ENCODE data around the gene PLK5. TPM values are rescaled to one million over a fixed set of nuclear protein-coding genes. Genes with fewer than 3 reads are reported as not detected.
"Not testable (repeated sequence)": the region's sequence is repeated elsewhere in the genome, so short reads cannot be mapped to it uniquely, and the experiment has no call there.

PLK5 gene
- total RNA-seq, 4 donors from 2014 or later, result 0.17 TPM; not detected in 3

DNA sequence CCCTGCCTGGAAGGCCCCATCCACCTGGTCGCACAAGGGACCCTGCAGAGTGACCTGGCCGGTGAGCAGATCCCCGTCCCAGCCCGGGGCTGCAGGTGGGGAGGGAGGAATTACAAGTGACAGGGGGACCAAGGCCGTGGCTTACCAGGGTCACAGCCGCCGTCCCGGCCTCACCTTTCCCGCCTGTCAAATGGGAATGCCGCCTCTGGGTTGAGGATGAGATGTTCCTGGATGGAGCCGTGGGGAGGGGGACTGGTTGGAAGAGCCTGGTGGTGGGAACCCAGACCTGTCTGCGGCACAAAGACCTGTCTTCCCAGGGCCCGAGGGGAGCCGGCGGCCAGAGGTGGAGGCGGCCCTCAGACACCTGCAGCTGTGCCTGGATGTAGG, 5.5 kb downstream of the PLK5 start:
- Histone ChIP-seq H3K4me3 (no peak overlapping the region), H3K9me3 (no peaks in the 10 kb centered on the region), H3K4me1 (peaks cover 0 to 3% (median under 1%) of the 10 kb centered on the region in 4 donors), H3K36me3 (no peaks in the 10 kb centered on the region), H3K27me3 (peaks cover 0 to 87% (median 25%) of the 10 kb centered on the region in 4 donors), H3K27ac (replicated peaks in 1 of 4) (no peak overlapping the region)
- intact Hi-C loops (cut with DNase I), result no loop called here
- TF ChIP-seq POLR2AphosphoS5 (IDR thresholded peaks at IDR 0.05) (no peak), EP300 (IDR thresholded peaks at IDR 0.05) (no peak), POLR2A (IDR thresholded peaks at IDR 0.05; ENCODE audit: low read depth) (no peak)
- TF ChIP-seq, protein P1, sequence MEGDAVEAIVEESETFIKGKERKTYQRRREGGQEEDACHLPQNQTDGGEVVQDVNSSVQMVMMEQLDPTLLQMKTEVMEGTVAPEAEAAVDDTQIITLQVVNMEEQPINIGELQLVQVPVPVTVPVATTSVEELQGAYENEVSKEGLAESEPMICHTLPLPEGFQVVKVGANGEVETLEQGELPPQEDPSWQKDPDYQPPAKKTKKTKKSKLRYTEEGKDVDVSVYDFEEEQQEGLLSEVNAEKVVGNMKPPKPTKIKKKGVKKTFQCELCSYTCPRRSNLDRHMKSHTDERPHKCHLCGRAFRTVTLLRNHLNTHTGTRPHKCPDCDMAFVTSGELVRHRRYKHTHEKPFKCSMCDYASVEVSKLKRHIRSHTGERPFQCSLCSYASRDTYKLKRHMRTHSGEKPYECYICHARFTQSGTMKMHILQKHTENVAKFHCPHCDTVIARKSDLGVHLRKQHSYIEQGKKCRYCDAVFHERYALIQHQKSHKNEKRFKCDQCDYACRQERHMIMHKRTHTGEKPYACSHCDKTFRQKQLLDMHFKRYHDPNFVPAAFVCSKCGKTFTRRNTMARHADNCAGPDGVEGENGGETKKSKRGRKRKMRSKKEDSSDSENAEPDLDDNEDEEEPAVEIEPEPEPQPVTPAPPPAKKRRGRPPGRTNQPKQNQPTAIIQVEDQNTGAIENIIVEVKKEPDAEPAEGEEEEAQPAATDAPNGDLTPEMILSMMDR (IDR thresholded peaks at IDR 0.05), result no peak
- WGBS, result 80% methylated on average over 1 of the region's 16 CpGs
- DNase-seq (ENCODE audit: extremely low spot score), result no peak

DNA sequence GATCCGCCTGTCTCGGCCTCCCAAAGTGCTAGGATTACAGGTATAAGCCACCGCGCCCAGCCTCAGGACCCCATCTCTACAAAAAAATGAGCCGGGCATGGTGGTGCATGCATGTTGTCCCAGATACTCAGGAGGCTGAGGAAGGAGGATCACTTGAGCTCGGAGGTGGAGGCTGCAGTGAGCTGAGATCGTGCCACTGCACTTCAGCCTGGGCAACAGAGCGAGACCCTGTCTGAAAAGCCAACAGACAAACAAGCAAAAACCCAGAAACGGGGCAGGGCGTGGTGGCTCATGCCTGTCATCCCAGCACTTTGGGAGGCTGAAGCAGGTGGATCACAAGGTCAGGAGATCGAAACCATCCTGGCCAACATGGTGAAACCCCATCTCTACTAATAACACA, 7.0 kb downstream of the PLK5 start:
- H3K4me3 ChIP-seq; H3K36me3 ChIP-seq; intact Hi-C loops (cut with DNase I); H3K27ac ChIP-seq (replicated peaks in 1 of 4); H3K4me1 ChIP-seq; DNase-seq (ENCODE audit: extremely low spot score); H3K9me3 ChIP-seq: not testable (repeated sequence)
- WGBS, result 96% methylated on average over 11 of the region's 11 CpGs
- H3K27me3 ChIP-seq, result peaks cover 0 to 73% (median 12%) of the 10 kb centered on the region in 4 donors

DNA sequence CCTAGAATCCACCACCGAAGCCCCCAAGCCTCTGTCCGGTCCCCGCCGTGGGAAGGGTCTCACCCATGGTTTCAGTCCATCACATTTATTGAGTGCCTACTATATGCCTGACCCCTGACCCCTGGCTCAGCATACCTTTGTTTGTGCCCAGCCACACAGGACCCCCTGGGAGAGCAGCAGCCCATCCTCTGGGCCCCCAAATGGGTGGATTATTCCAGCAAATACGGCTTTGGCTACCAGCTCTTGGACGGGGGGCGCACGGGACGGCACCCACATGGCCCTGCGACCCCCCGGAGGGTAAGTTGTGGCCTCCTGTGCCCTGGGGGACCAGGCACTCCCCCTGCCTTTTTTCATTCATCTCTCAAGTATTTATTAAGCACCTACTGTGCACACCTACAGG, 7.7 kb downstream of the PLK5 start:
- DNase-seq (ENCODE audit: extremely low spot score), result no peak
- 84% methylated on average over 11 of the region's 11 CpGs for WGBS

DNA sequence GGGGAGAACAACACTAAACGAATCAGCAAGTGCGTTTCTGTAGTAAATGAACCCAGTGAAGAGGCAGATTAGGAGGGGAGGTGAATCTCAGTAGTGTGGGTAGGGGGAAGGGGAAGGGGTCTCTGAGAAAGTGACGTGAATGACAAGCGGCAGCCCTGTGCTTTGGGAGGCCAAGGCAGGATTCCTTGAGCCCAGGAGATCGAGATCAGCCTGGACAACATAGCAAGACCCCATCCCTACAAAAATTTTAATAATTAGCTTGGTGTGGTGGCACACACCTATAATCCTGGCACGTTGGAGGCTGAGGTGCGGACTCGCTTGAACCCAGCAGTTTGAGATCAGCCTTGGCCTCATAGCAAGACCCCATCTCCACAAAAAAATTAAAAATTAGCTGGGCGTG, 8.1 kb downstream of the PLK5 start:
- DNase-seq (ENCODE audit: extremely low spot score), result no peak
- TF ChIP-seq POLR2AphosphoS5 (IDR thresholded peaks at IDR 0.05) (no peak), EP300 (IDR thresholded peaks at IDR 0.05) (no peak), POLR2A (IDR thresholded peaks at IDR 0.05; ENCODE audit: low read depth) (no peak)
- TF ChIP-seq, protein P1 (IDR thresholded peaks at IDR 0.05), result no peak
- Histone ChIP-seq H3K9me3 (no peaks in the 10 kb centered on the region), H3K4me1 (no peaks in the 10 kb centered on the region), H3K27ac (replicated peaks in 1 of 4) (no peak overlapping the region), H3K27me3 (peaks cover 0 to 63% (median 2%) of the 10 kb centered on the region in 4 donors), H3K36me3 (no peaks in the 10 kb centered on the region), H3K4me3 (no peak overlapping the region)
- 89% methylated on average over 9 of the region's 9 CpGs for WGBS
- intact Hi-C loops (cut with DNase I), result no loop called here

More for the DNA sequence above, 7.7 kb downstream of the PLK5 start:
- Histone ChIP-seq H3K4me3 (no peak overlapping the region), H3K27me3 (peaks cover 0 to 65% (median 6%) of the 10 kb centered on the region in 4 donors), H3K4me1 (no peaks in the 10 kb centered on the region), H3K9me3 (no peaks in the 10 kb centered on the region), H3K36me3 (no peaks in the 10 kb centered on the region), H3K27ac (replicated peaks in 1 of 4) (no peak overlapping the region)
- no peak for TF ChIP-seq POLR2AphosphoS5 (IDR thresholded peaks at IDR 0.05)
- TF ChIP-seq, protein P1 (IDR thresholded peaks at IDR 0.05), result no peak
- no peak for TF ChIP-seq EP300 (IDR thresholded peaks at IDR 0.05)
- no peak for TF ChIP-seq POLR2A (IDR thresholded peaks at IDR 0.05; ENCODE audit: low read depth)
- intact Hi-C loops (cut with DNase I), result no loop called here

DNA sequence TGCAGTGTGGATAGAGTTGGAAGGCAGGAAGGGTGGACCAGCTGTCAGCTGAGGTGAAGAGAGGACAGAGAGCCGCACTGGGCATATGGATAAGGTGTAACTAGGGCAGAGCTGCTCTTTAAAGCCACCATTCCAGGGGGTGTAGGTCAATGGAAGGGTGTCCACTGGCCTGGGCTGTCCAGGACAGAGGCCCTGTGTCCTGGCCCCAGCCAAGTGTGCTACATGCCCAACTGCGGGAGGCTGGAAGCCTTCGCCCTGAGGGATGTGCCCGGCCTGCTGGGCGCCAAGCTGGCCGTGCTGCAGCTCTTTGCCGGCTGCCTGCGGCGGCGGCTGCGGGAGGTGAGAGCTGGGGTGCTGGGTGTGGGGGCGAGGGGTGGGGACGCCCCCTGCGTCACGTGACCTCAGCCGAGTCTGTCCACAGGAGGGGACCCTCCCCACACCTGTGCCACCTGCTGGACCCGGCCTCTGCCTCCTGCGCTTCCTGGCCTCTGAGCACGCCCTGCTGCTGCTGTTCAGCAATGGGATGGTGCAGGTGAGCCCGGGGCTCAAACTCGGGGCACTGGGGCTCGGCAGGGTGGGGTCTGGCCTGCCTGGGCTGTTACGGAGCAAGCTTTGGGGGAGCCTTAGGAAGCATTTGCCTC, 9.8 kb downstream of the PLK5 start:
- intact Hi-C loops (cut with DNase I), result no loop called here
- H3K36me3 ChIP-seq, result no peaks in the 10 kb centered on the region
- H3K27me3 ChIP-seq, result peaks cover 0 to 61% (median 0%) of the 10 kb centered on the region in 4 donors
- H3K27ac ChIP-seq (replicated peaks in 1 of 4), result no peak overlapping the region
- no peak for DNase-seq (ENCODE audit: extremely low spot score)
- 83% methylated on average over 17 of the region's 23 CpGs for WGBS
- H3K4me3 ChIP-seq, result no peak overlapping the region
- H3K4me1 ChIP-seq, result peaks cover under 1 to 1% (median 1%) of the 10 kb centered on the region in 4 donors
- H3K9me3 ChIP-seq, result no peaks in the 10 kb centered on the region
- TF ChIP-seq POLR2A (IDR thresholded peaks at IDR 0.05; ENCODE audit: low read depth), result no peak
- no peak for TF ChIP-seq EP300 (IDR thresholded peaks at IDR 0.05)
- no peak for TF ChIP-seq POLR2AphosphoS5 (IDR thresholded peaks at IDR 0.05)
- TF ChIP-seq, protein P1 (IDR thresholded peaks at IDR 0.05), result no peak

All from esophagus muscularis mucosa (tissue), 4 donors.